ENCODE data around the gene KCNG3. TPM values are rescaled to one million over a fixed set of nuclear protein-coding genes. Genes with fewer than 3 reads are reported as not detected.

The KCNG3 gene
- total RNA-seq, 4 donors from 2014 or later, result 0.09 to 0.38 (median 0.29) TPM

DNA sequence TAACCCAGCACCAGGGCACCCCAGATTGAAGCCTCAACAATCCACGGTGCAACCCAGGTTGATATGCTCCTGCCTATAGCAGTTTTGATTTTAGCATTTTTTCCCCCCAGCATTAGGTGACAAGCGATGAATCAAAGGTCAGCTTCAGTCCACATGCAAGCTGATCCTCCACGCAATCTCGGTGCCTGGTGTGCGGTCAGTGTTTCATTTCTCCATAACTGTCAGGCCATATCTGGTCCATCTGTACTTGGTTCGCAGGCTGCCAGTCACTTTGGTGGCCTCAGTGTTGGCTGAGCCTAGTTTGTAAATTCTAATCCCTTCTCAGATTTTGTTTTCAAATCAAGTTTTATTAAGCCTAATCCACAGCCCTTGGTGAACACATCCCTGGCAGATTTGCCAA, 30.2 kb downstream of the KCNG3 start:
- Histone ChIP-seq H3K27me3 (no peaks in the 10 kb centered on the region), H3K9me3 (no peaks in the 10 kb centered on the region), H3K4me1 (no peaks in the 10 kb centered on the region), H3K36me3 (no peaks in the 10 kb centered on the region), H3K27ac (no peak overlapping the region), H3K4me3 (no peak overlapping the region)
- WGBS, 2 donors, result 92 to 98% methylated on average over 6 of the region's 6 CpGs
- DNase-seq, result no peak
- intact Hi-C loops (cut with DNase I), result no loop called here
- TF ChIP-seq POLR2A (IDR thresholded peaks at IDR 0.05), result no peak
- TF ChIP-seq, protein P1, sequence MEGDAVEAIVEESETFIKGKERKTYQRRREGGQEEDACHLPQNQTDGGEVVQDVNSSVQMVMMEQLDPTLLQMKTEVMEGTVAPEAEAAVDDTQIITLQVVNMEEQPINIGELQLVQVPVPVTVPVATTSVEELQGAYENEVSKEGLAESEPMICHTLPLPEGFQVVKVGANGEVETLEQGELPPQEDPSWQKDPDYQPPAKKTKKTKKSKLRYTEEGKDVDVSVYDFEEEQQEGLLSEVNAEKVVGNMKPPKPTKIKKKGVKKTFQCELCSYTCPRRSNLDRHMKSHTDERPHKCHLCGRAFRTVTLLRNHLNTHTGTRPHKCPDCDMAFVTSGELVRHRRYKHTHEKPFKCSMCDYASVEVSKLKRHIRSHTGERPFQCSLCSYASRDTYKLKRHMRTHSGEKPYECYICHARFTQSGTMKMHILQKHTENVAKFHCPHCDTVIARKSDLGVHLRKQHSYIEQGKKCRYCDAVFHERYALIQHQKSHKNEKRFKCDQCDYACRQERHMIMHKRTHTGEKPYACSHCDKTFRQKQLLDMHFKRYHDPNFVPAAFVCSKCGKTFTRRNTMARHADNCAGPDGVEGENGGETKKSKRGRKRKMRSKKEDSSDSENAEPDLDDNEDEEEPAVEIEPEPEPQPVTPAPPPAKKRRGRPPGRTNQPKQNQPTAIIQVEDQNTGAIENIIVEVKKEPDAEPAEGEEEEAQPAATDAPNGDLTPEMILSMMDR (IDR thresholded peaks at IDR 0.05), result no peak

DNA sequence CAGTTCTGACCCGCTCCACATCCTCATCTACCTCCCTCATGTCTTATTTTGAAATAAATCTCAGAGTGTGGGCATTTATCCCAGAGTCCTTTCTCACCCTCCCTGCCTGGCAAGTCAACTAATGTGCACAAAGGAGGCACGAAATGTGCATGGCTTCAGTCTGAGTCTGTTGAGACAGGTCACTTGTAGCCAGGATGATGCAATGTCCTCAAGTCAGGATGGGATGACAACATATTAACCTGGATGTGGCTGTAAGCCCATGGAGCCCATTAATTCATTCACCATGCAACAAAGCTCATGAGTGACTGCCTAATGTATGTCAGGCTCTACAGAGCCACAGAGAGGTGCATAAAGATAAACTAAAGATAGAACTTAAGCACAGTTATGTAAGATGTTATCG, 34.5 kb downstream of the KCNG3 start:
- Histone ChIP-seq H3K4me1 (no peaks in the 10 kb centered on the region), H3K27me3 (no peaks in the 10 kb centered on the region), H3K9me3 (no peaks in the 10 kb centered on the region), H3K4me3 (no peak overlapping the region), H3K36me3 (no peaks in the 10 kb centered on the region), H3K27ac (no peak overlapping the region)
- intact Hi-C loops (cut with DNase I), result no loop called here
- no peak for TF ChIP-seq POLR2A (IDR thresholded peaks at IDR 0.05)
- TF ChIP-seq, protein P1 (IDR thresholded peaks at IDR 0.05), result no peak
- DNase-seq, result no peak
- 82 to 87% methylated on average over 3 of the region's 3 CpGs for WGBS, 2 donors

DNA sequence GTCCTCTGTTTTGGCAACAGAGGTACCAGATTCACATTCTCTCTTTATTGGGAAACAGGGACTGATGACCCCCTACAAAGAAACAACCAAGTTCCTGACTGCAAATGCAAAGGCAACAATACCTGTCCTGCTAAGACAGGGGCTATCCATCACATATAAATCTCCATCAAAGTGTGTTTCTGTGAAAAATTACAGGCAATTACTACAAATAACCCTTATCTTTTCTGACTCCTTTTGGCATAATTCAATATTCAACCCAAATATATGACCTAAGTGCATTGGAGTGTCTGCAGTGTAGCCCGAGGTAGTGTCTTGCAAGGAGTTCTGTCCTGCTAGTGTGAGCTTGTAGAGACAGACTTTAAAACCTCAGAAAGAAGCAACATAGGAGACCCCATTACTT, 35.4 kb downstream of the KCNG3 start:
- H3K27ac ChIP-seq, result no peak overlapping the region
- H3K4me3 ChIP-seq, result no peak overlapping the region
- no peaks in the 10 kb centered on the region for H3K27me3 ChIP-seq
- 69 to 78% methylated on average over 1 of the region's 1 CpG for WGBS, 2 donors
- no peaks in the 10 kb centered on the region for H3K9me3 ChIP-seq
- no peaks in the 10 kb centered on the region for H3K36me3 ChIP-seq
- TF ChIP-seq, protein P1 (IDR thresholded peaks at IDR 0.05), result no peak
- TF ChIP-seq POLR2A (IDR thresholded peaks at IDR 0.05), result no peak
- H3K4me1 ChIP-seq, result no peaks in the 10 kb centered on the region
- DNase-seq, result no peak
- intact Hi-C loops (cut with DNase I), result no loop called here

DNA sequence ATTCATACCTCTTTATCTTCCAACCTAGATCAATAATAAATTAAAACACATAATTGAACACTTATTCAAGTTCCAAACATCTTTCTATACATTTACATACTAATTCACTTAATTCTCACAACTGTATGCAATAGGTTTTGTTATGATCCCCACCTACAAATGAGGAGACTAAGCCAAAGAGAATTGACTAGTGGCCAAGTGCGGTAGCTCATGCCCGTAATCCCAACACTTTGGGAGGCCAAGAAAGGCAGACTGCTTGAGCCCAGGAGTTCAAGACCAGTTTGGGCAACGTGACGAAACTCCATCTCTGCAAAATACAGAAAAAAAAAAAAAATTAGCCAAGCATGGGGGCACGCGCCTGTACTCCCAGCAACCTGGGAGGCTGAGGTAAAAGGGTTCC, 36.8 kb downstream of the KCNG3 start:
- intact Hi-C loops (cut with DNase I), result no loop called here

DNA sequence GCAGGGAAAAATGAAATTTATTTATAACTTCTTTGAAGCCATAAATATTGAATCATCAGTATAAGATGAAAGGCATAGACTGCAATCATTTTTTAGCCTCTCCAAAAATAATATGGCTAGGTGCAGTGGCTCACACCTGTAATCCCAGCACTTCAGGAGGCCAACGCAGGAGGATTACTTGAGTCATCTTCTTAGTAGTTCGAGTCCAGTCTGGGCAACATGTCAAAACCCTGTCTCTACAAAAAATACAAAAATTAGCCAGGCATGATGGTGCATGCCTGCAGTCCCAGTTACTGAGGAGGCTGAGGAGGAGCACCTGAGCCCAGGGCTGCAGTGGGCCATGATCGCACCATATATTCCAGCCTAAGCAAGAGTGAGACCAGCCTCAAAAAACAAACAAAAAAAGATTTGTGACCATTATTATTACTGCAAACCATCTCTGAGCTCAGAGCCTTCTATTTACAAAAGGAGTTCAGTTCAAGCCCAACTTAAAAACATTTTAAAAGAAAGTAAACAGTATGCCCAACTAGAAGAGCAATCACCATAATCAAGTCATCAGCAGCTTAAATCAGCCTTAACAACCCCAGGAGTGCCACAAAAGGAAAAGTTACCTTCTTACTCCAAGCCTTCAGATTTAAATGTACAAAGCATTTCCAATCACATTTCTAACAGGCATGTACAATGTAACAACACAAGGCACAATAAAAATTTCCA, 37.5 kb downstream of the KCNG3 start:
- no peak overlapping the region for H3K27ac ChIP-seq

More for the DNA sequence above, 36.8 kb downstream of the KCNG3 start:
- WGBS, 2 donors, result 68 to 71% methylated on average over 4 to 6 of the region's 6 CpGs
- DNase-seq, result no peak
- Histone ChIP-seq H3K27ac (no peak overlapping the region), H3K36me3 (no peaks in the 10 kb centered on the region), H3K27me3 (peaks cover 0 to 5% (median 0%) of the 10 kb centered on the region in 4 donors), H3K9me3 (no peaks in the 10 kb centered on the region), H3K4me3 (no peak overlapping the region), H3K4me1 (no peaks in the 10 kb centered on the region)
- TF ChIP-seq, protein P1 (IDR thresholded peaks at IDR 0.05), result peak in 3 of 6 experiments; percentile 5 to 31 (median 16)
- TF ChIP-seq POLR2A (IDR thresholded peaks at IDR 0.05), result no peak

More for the DNA sequence above, 37.5 kb downstream of the KCNG3 start:
- intact Hi-C loops (cut with DNase I), result no loop called here
- WGBS, 2 donors, result 38 to 53% methylated on average over 2 to 3 of the region's 3 CpGs
- DNase-seq, result no peak
- Histone ChIP-seq H3K27me3 (peaks cover 0 to 5% (median 0%) of the 10 kb centered on the region in 4 donors), H3K4me3 (no peak overlapping the region), H3K36me3 (no peaks in the 10 kb centered on the region), H3K4me1 (no peaks in the 10 kb centered on the region), H3K9me3 (no peaks in the 10 kb centered on the region)
- no peak for TF ChIP-seq POLR2A (IDR thresholded peaks at IDR 0.05)
- TF ChIP-seq, protein P1 (IDR thresholded peaks at IDR 0.05), result no peak
